ACC112 (cell line): ENCODE measurements around the gene CREB3L1.

Experiments used
- H2AFZ ChIP-seq: fragments of 200-600 bp; sonication (generic); one replicate; pipeline ENCODE4 v1.6.0; 2017; ENCODE audit warnings: antibody characterized with exemption, low read length; ENCODE audit not compliant: unreplicated experiment
- H3K27ac ChIP-seq: fragments of 200-600 bp; sonication (generic); 2 replicates; pipeline ENCODE4 v1.5.1; 2014; ENCODE audit warnings: low read depth, mild to moderate bottlenecking, antibody characterized with exemption, low read length, moderate library complexity
- H3K27me3 ChIP-seq: fragments of 200-600 bp; sonication (generic); 2 replicates; pipeline ENCODE4 v1.6.1; 2014; ENCODE audit warnings: mild to moderate bottlenecking, antibody characterized with exemption, low read length, moderate library complexity, mixed read lengths; ENCODE audit not compliant: insufficient read depth
- H3K36me3 ChIP-seq: fragments of 200-600 bp; sonication (generic); 2 replicates; pipeline ENCODE4 v1.6.1; 2016; ENCODE audit warnings: mild to moderate bottlenecking, antibody characterized with exemption, low read length, moderate library complexity, mixed read lengths; ENCODE audit not compliant: insufficient read depth
- H3K4me1 ChIP-seq: fragments of 200-600 bp; sonication (generic); one replicate; pipeline ENCODE4 v1.6.1; 2016; ENCODE audit warnings: low read length, mixed read lengths; ENCODE audit not compliant: insufficient read depth, unreplicated experiment, control insufficient read depth
- H3K4me3 ChIP-seq: fragments of 200-600 bp; sonication (generic); 2 replicates; pipeline ENCODE4 v1.5.1; 2014; ENCODE audit warnings: mild to moderate bottlenecking, low read depth, low read length
- H3K79me2 ChIP-seq: fragments of 200-600 bp; sonication (generic); one replicate; pipeline ENCODE4 v1.6.0; 2016; ENCODE audit warnings: low read length; ENCODE audit not compliant: control insufficient read depth, unreplicated experiment, insufficient read depth

CREB3L1 gene

GRCh38 chr11:46360878-46361277, 83.4 kb downstream of the CREB3L1 start:
- peaks cover 11% of the 10 kb centered on the region for H3K79me2 ChIP-seq

GRCh38 chr11:46361283-46362155, 84.1 kb downstream of the CREB3L1 start:
- Histone ChIP-seq H3K79me2 (peaks cover 11% of the 10 kb centered on the region), H3K4me1 (peaks cover 34% of the 10 kb centered on the region), H3K4me3 (peak overlapping the region; percentile 1; the same call in 1 of the 2 replicates), H3K27me3 (no peaks in the 10 kb centered on the region), H2AFZ (no peak overlapping the region), H3K27ac (peak overlapping the region; percentile 29; the same call in 1 of the 2 replicates), H3K36me3 (no peaks in the 10 kb centered on the region)

More at GRCh38 chr11:46360878-46361277, 83.4 kb downstream of the CREB3L1 start:
- no peaks in the 10 kb centered on the region for H3K36me3 ChIP-seq
- no peak overlapping the region for H2AFZ ChIP-seq
- H3K27ac ChIP-seq = peak overlapping the region; percentile 29; the same call in 1 of the 2 replicates
- H3K4me1 ChIP-seq = peaks cover 34% of the 10 kb centered on the region
- 0 out of 2 replicates have a peak overlapping the region, but pooled peaks have one; percentile 1 for H3K4me3 ChIP-seq
- H3K27me3 ChIP-seq = no peaks in the 10 kb centered on the region

- H3K36me3 ChIP-seq = no peaks in the 10 kb centered on the region
- peak overlapping the region; percentile 62 for H3K27ac ChIP-seq
- no peak overlapping the region for H2AFZ ChIP-seq
- peaks cover 11% of the 10 kb centered on the region for H3K79me2 ChIP-seq
- peaks cover 31% of the 10 kb centered on the region for H3K4me1 ChIP-seq
- no peak overlapping the region for H3K4me3 ChIP-seq
- no peaks in the 10 kb centered on the region for H3K27me3 ChIP-seq
Measured at GRCh38 chr11:46362156-46363030, 84.9 kb downstream of the CREB3L1 start.

- H3K4me3 ChIP-seq = no peak overlapping the region
- H2AFZ ChIP-seq = no peak overlapping the region
- peaks cover 31% of the 10 kb centered on the region for H3K4me1 ChIP-seq
- peaks cover 11% of the 10 kb centered on the region for H3K79me2 ChIP-seq
- H3K27me3 ChIP-seq = no peaks in the 10 kb centered on the region
- no peaks in the 10 kb centered on the region for H3K36me3 ChIP-seq
- H3K27ac ChIP-seq = peak overlapping the region; percentile 62
Measured at GRCh38 chr11:46363031-46363407, 85.6 kb downstream of the CREB3L1 start.

- H3K27me3 ChIP-seq = no peaks in the 10 kb centered on the region
- H3K27ac ChIP-seq = peak overlapping the region; percentile 62
- H2AFZ ChIP-seq = no peak overlapping the region
- peaks cover 31% of the 10 kb centered on the region for H3K4me1 ChIP-seq
- H3K36me3 ChIP-seq = no peaks in the 10 kb centered on the region
- no peak overlapping the region for H3K4me3 ChIP-seq
- peaks cover 11% of the 10 kb centered on the region for H3K79me2 ChIP-seq
Measured at GRCh38 chr11:46363455-46364005, 86.1 kb downstream of the CREB3L1 start.

GRCh38 chr11:46364056-46364455, 86.6 kb downstream of the CREB3L1 start:
- peaks cover 11% of the 10 kb centered on the region for H3K79me2 ChIP-seq
- peak overlapping the region; percentile 62; the same call in 1 of the 2 replicates for H3K27ac ChIP-seq
- H3K4me1 ChIP-seq = peaks cover 31% of the 10 kb centered on the region
- no peak overlapping the region for H3K4me3 ChIP-seq
- no peaks in the 10 kb centered on the region for H3K27me3 ChIP-seq
- no peaks in the 10 kb centered on the region for H3K36me3 ChIP-seq
- H2AFZ ChIP-seq = no peak overlapping the region

GRCh38 chr11:46364791-46365190, 87.3 kb downstream of the CREB3L1 start:
- peaks cover 31% of the 10 kb centered on the region for H3K4me1 ChIP-seq
- H3K36me3 ChIP-seq = no peaks in the 10 kb centered on the region
- no peaks in the 10 kb centered on the region for H3K27me3 ChIP-seq
- no peak overlapping the region for H3K27ac ChIP-seq
- peaks cover 11% of the 10 kb centered on the region for H3K79me2 ChIP-seq
- H3K4me3 ChIP-seq = no peak overlapping the region
- H2AFZ ChIP-seq = no peak overlapping the region

- no peak overlapping the region for H3K27ac ChIP-seq
- H3K4me1 ChIP-seq = peaks cover 25% of the 10 kb centered on the region
- H3K4me3 ChIP-seq = no peak overlapping the region
- H2AFZ ChIP-seq = no peak overlapping the region
- no peaks in the 10 kb centered on the region for H3K36me3 ChIP-seq
- no peaks in the 10 kb centered on the region for H3K27me3 ChIP-seq
- peaks cover 4% of the 10 kb centered on the region for H3K79me2 ChIP-seq
Measured at GRCh38 chr11:46366260-46366659, 88.8 kb downstream of the CREB3L1 start.

GRCh38 chr11:46366661-46367161, 89.2 kb downstream of the CREB3L1 start:
- no peak overlapping the region for H3K27ac ChIP-seq
- H3K4me1 ChIP-seq = peaks cover 21% of the 10 kb centered on the region

GRCh38 chr11:46367244-46367915, 89.9 kb downstream of the CREB3L1 start:
- H3K27me3 ChIP-seq = no peaks in the 10 kb centered on the region
- no peak overlapping the region for H3K27ac ChIP-seq
- peaks cover 14% of the 10 kb centered on the region for H3K4me1 ChIP-seq
- no peak overlapping the region for H3K4me3 ChIP-seq
- H2AFZ ChIP-seq = no peak overlapping the region
- peaks cover under 1% of the 10 kb centered on the region for H3K79me2 ChIP-seq
- no peaks in the 10 kb centered on the region for H3K36me3 ChIP-seq

More at GRCh38 chr11:46366661-46367161, 89.2 kb downstream of the CREB3L1 start:
- no peak overlapping the region for H3K4me3 ChIP-seq
- H3K36me3 ChIP-seq = no peaks in the 10 kb centered on the region
- H2AFZ ChIP-seq = no peak overlapping the region
- peaks cover 3% of the 10 kb centered on the region for H3K79me2 ChIP-seq
- H3K27me3 ChIP-seq = no peaks in the 10 kb centered on the region
